HG03442 (cell line): ENCODE results near the gene KRTAP4-6.
"Not testable (repeated sequence)": the region's sequence is repeated elsewhere in the genome, so short reads cannot be mapped to it uniquely, and the experiment has no call there.

ENCODE experiments used
- ATAC-seq: cut with Tn5 transposase; IDR thresholded peaks from one replicate; pipeline ENCODE4 v1.9.1; 2021; ENCODE audit warnings: mild to moderate bottlenecking, moderate library complexity; ENCODE audit not compliant: unreplicated experiment

Gene KRTAP4-6

DNA sequence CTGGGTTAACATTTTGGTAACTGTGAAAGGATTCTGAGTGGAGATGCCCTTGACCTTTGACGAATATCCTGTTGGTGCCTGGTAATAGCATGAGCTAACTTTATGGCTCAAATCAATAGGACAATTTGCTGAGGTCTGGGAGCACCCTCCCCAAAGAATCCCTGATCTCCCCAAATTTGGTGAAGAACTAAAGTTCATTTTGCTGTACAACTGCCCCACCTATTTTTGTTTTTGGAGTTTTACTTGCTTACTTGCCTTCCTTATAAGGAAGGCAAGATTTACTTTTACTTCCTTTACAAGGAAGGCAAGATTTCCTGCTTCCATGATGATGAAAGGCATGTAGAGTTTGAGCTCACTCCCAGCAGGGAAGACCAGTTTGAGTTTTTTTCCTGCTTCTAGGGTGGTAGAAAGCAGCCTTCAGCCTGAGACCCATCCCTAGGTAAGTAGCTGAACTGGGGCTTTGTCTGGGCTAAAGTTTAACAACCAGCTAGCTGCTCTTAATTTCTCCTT, 32.3 kb downstream of the KRTAP4-6 start:
- no peak for ATAC-seq

DNA sequence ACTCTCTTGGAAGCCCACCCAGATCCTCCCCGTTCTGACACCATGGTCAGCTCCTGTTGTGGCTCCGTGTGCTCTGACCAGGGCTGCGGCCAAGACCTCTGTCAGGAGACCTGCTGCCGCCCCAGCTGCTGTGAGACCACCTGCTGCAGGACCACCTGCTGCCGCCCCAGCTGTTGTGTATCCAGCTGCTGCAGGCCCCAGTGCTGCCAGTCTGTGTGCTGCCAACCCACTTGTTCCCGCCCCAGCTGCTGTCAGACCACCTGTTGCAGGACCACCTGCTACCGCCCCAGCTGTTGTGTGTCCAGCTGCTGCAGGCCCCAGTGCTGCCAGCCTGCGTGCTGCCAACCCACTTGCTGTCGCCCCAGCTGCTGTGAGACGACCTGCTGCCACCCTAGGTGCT, 35.0 kb downstream of the KRTAP4-6 start, which contains the start of gene KRTAP4-9:
Gene KRTAP4-9, plus strand, starts transcription at position 43 of the 400 bp plus-strand sequence. Its CDS starts 0 bp downstream, at position 43.
- not testable (repeated sequence) for ATAC-seq

DNA sequence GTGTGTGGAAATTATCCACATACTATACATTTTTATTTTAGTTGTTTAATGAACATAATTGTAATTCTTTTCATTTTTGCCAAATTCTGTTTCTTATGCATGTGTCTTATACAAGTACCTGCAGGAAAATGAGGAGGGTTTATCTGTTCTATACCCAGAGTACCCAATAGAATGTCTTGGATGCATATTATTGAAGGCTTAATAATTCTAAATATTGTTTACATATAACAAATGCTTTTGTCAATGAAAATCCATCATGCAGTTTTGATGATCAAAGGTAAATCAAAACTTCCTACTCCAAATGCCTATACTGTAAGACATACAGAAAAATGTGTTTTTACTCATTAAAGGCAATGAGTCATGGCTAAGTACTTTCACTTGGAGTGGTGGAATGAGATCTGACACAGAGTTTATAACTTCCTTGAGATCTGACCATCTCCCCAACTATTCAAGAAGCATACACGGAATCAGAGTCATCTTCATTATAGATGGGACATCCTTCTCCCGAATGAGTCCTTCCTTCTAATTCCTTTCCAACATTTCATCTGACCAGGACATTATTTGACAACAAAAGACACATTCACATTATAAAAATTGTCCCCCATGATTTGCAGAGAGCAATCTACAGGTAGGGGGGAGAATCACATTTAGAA, 35.8 kb downstream of the KRTAP4-6 start:
- not testable (repeated sequence) for ATAC-seq

DNA sequence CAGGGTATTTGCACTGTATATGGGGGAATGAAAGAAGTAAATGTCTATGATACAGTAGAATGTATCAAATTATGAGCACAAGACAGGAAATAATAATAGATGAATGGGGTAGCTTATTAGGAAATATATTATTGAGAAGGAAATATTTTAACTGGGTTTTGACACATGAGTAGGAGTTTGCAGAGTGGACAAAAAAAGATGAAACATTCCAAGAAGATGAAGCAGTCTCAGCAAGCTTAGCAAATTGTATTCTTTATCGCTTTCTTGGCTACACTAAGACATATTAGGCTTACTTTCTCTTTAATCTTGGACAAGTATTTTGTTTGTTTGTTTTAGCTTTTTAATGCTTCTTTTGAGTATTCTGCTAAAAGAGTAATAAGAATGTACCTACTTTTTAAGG, 36.4 kb downstream of the KRTAP4-6 start:
- no peak for ATAC-seq

DNA sequence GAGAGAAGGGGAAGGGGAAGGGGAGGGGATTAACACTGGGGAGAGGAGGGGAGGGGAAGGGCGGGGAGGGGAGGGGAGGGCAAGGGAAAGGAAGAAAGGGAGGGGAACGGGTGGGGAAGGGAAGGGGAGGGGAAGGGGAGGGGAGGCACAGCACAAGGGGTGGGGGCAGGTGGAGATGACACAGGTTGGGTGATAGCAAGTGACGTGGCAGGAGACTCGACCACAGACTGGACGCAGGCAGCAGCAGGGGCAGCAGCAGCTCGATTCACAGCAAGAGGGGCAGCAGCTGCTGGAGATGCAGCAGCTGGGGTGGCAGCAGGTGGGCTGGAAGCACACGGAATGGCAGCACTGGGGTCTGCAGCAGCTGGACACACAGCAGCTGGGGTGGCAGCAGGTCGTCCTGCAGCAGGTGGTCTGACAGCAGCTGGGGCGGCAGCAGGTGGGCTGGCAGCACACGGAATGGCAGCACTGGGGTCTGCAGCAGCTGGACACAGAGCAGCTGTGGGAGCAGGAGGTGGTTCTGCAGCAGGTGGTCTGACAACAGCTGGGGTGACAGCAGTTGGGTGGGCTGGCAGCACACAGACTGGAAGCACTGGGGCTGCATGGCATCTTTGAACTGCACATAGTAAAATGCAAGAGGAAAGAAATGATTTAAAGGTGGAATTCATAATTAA, 38.6 kb downstream of the KRTAP4-6 start, which contains the start of gene KRTAP4-16:
Gene KRTAP4-16, minus strand, starts transcription at position 624 of the 674 bp plus-strand sequence. Its CDS starts 0 bp downstream, at position 624.
- ATAC-seq: no peak

DNA sequence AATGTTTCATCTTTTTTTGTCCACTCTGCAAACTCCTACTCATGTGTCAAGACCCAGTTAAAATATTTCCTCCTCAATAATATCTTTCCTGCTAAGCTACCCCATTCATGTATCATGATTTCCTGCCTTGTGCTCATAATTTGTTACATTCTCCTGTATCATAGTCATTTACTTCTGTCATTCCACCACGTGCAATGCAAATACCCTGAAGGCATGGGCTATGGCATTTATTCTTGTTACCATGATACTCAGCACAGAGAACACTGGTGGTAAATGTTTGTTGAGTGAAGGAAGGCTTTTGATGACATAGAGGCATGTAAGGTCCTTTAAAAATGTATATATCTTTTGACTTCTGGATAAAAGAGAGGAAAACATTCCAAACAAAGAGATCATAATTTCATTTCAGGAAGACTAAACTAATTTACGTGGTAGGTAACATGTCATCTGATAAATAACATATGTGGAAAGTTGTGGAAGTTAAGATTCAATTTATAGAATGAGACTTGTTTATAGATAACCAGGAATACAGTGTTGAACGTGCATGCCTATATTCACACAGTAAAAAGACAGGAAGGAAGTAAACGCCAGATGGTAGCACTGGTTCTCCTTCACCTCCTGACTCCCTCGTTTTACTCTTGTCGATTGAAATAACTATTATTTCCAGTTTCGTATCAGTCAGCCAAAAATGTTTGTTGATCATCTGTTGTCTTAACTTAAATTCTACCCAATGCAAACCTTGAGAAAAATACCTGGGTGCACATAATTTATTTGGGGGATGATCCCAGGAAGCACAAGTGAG, 40.5 kb downstream of the KRTAP4-6 start:
- not testable (repeated sequence) for ATAC-seq

DNA sequence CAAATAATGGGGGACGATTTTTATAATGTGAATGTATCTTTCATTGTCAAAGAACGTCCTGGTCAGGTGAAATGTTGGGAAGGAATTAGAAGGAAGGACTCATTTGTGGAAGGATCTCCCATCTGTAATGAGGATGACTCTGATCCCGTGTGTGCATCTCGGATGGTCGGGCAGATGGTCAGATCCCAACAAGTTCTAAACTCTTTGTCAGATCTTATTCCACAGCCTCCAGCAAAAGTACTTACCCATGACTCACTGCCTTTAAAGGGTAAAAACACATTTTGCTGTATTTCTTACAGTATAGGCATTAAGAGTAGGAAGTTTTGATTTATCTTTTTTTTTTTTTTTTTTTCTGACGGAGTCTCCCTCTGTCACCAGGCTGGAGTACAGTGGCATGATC, 41.9 kb downstream of the KRTAP4-6 start:
- no peak for ATAC-seq

DNA sequence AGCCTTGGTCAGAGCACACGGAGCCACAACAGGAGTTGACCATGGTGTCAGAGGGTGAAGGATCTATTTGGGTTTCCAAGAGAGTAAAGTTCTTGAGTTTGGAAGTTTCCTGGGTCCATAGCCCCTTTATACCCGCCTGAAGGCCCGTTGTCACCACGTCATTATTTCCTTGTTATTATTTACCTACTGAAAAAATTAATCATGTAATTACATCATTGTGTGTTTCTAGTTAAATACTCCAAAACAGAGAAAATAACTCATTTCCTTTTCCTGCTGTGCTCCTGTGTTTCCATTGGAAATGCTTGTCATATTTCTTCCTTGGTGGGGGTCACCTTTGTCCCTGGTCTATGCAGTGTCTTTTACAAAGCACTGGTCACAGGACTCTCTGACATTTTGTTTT, 42.3 kb downstream of the KRTAP4-6 start, which contains the start of gene KRTAP4-8:
Gene KRTAP4-8, minus strand, starts transcription at position 101 of the 400 bp plus-strand sequence. Its CDS starts 58 bp downstream, at position 43.
- ATAC-seq: no peak

DNA sequence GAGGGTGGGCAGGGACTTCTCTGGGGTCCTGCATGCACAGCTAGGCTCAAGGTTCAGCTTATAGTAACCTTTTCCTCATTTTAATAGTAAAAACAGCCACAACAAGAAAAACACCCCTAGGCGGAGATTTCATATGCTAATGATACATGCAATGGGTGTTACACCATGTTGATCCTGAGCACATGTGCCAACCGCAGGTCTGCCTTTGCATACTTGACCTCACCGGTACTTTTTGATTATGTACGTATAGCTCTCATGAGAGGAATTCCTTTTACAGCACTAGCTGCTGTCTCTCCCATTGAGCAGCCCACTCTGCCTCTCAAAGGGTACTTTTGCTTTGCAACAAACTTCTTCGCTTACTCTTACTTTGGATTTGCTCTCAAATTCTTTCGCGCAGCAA, 44.3 kb downstream of the KRTAP4-6 start:
- ATAC-seq: no peak
